Peyer's patch (tissue), 4 donors: ENCODE measurements around the gene GGT1. TPM values are rescaled to one million over a fixed set of nuclear protein-coding genes. Genes with fewer than 3 reads are reported as not detected.

Source experiments
- DNase-seq, 3 donors: peaks; one replicate each; pipeline ENCODE4 v3.0.0-alpha.2; 2017 to 2019
- H3K27ac ChIP-seq, 4 donors: fragments of 200-600 bp; sonication (generic); one replicate each; pipeline ENCODE4 v1.5.1; 2016 to 2019
- H3K27me3 ChIP-seq, 2 donors: fragments of 200-600 bp; sonication (generic); one replicate each; pipeline ENCODE4 v1.5.1; 2019
- H3K36me3 ChIP-seq, 3 donors: fragments of 200-600 bp; sonication (generic); one replicate each; pipeline ENCODE4 v1.5.1; 2016 to 2019
- H3K4me1 ChIP-seq, 4 donors: fragments of 200-600 bp; sonication (generic); one replicate each; pipeline ENCODE4 v1.5.1; 2016 to 2019
- H3K4me3 ChIP-seq, 4 donors: fragments of 200-600 bp; sonication (generic); 1 replicate in 3 of 4; 2 replicates in 1 of 4; pipeline ENCODE4 v1.5.1; 2016 to 2019; ENCODE audit warnings: mild to moderate bottlenecking in 1 of 4
- H3K9me3 ChIP-seq, 4 donors: fragments of 200-600 bp; sonication (generic); one replicate each; pipeline ENCODE4 v1.5.1; 2016 to 2019; ENCODE audit warnings: mild to moderate bottlenecking in 1 of 4
- POLR2A ChIP-seq, 2 donors: fragments of 450-650 bp; IDR thresholded peaks; one replicate each; pipeline ENCODE4 v1.5.1; 2017; ENCODE audit warnings: antibody characterized with exemption in 2 of 2, mild to moderate bottlenecking in 2 of 2, moderate library complexity in 2 of 2
- total RNA-seq, 4 donors: library from RNA; depleted of rRNA; stranded (reverse); fragments of >200 nt; gene quantifications; one replicate each; pipeline ENCODE4 v1.1.0, GENCODE V29; 2016
- TF ChIP-seq, protein P1 (sequence below), 6 experiments: fragments of 450-650 bp in 4 of 6; fragments of 200-600 bp in 2 of 6; sonication (generic) in 1 of 6; IDR thresholded peaks; one replicate each; pipeline ENCODE4 v1.5.1; 2017 to 2019; ENCODE audit warnings: antibody characterized with exemption in 6 of 6, mild to moderate bottlenecking in 3 of 6, moderate library complexity in 1 of 6

GGT1 gene
- total RNA-seq, 4 donors from 2014 or later: 63.5 to 370 (median 238) TPM

DNA sequence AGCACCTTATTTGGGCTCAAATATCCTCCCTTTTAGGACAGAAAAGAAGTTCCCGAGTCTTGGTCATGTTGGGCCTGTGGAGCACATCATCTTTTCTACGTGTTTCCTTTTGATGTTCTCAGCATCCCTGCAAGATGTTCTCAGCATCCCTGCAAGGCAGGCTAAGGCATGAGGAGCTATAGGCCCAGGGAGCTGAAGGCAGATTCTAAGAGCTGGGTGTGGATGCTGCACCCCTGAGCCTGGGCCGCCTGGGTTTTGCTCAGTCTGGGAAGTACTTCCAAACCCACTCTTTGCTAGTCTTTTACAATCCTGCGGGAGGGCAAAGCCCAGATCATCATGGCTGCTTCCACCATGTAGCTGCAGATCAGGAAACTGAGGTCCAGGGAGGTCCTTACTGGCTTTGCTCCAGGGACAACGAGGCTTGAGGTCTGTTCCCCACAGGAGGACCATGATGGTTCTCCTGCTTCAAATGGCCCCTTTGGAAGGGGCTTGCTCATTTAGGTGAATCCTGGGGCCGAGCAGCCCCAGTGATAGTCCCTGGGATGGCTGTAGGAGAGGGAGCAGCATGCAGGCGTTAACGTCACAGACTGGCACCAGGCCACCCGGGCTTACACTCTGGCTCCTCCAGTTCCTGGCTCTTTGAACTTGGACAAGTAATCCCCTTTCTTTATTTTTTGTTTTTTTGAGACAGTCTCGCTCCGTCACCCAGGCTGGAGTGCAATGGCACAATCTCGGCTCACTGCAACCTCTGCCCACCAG, 20.8 kb upstream of the GGT1 start:
- H3K27me3 ChIP-seq: no peaks in the 10 kb centered on the region
- DNase-seq: no peak
- H3K4me1 ChIP-seq: peaks cover 0 to 32% (median 0%) of the 10 kb centered on the region in 4 donors
- TF ChIP-seq POLR2A (IDR thresholded peaks at IDR 0.05): no peak
- TF ChIP-seq, protein P1, sequence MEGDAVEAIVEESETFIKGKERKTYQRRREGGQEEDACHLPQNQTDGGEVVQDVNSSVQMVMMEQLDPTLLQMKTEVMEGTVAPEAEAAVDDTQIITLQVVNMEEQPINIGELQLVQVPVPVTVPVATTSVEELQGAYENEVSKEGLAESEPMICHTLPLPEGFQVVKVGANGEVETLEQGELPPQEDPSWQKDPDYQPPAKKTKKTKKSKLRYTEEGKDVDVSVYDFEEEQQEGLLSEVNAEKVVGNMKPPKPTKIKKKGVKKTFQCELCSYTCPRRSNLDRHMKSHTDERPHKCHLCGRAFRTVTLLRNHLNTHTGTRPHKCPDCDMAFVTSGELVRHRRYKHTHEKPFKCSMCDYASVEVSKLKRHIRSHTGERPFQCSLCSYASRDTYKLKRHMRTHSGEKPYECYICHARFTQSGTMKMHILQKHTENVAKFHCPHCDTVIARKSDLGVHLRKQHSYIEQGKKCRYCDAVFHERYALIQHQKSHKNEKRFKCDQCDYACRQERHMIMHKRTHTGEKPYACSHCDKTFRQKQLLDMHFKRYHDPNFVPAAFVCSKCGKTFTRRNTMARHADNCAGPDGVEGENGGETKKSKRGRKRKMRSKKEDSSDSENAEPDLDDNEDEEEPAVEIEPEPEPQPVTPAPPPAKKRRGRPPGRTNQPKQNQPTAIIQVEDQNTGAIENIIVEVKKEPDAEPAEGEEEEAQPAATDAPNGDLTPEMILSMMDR (IDR thresholded peaks at IDR 0.05): no peak
- H3K4me3 ChIP-seq: no peak overlapping the region
- H3K9me3 ChIP-seq: no peaks in the 10 kb centered on the region
- no peak overlapping the region for H3K27ac ChIP-seq
- peaks cover 0 to 10% (median 0%) of the 10 kb centered on the region in 3 donors for H3K36me3 ChIP-seq

DNA sequence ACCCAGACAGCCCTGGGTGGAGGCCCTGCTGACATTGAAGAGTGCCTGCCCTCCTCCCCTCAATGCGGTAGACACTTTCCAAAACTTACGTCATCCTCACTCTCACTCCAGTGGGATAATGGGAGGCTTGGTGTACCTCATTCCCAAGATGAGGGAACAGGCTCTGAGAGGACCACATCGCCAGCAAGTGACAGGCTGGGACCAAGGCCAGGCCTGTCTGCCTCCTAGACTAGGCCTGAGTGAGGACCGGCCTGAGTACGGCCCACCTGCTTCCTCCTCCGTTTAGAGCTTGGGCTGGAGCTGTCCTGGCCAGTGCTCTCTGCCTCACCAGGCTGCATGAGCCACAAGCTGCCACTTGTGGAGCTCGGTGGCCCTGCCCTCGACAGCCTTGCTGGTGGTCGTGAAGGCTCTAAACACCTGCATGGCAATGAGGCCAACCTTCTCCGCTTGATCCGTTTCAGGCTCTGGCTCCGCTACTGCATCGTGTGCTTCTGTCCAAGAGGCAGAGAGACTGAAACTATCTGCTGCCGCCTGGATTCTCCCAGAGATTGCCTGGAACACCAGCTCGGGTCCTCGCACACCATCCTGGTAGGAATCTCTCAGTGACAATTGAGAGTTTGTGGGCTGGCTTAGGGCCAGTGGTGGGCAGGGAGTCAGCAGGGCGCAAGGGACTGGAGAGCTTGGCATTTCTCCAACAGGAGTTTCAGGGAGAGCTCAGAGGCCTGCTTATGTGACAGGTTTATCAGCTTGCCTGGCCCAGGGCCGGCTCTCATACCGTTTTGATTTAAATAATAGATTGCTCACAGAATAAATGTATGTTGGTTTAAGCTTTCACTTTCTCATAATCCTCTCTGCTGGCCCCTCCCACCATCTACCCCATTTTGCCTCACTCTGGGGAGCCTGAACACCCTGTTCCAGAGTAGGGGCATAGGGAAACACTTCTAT, 19.5 kb upstream of the GGT1 start:
- H3K36me3 ChIP-seq: peaks cover 0 to 23% (median 0%) of the 10 kb centered on the region in 3 donors
- H3K4me3 ChIP-seq: no peak overlapping the region
- DNase-seq: no peak
- H3K27ac ChIP-seq: peak overlapping the region in 2 of 4 donors; percentile 45 to 68
- no peaks in the 10 kb centered on the region for H3K27me3 ChIP-seq
- H3K9me3 ChIP-seq: no peaks in the 10 kb centered on the region
- TF ChIP-seq POLR2A (IDR thresholded peaks at IDR 0.05): no peak
- TF ChIP-seq, protein P1 (IDR thresholded peaks at IDR 0.05): no peak
- H3K4me1 ChIP-seq: peaks cover 0 to 22% (median 0%) of the 10 kb centered on the region in 4 donors

DNA sequence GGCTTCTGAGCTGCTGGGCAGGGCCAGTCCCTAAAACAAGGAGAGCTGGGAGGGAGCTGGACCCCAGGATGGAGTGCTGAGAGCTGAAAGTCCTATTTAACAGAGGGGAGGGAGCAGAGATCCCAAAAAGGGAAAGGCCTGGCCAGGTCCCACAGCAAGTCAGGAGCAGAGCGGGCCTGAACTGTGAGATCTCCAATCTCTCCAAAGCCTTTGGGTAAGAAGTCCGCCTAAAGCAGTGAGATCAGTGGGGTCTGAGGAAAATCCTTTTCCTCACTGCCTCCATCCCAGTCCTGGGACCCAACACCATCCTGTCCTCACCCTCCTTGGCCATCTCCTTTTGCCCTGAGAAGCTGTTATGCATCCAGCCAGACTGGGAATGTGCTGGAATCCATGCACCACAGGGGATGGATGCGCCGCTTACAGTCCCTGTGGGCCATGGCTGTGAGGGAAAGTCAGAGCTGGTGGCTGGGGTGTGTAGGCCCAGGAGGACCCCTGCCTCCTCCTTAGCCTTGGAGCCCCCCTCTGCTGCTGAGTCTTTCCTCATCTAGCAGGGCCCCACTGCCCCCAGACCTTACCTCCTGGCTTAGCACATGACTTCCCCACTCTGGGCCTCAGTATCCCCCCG, 18.7 kb upstream of the GGT1 start:
- Histone ChIP-seq H3K4me1 (peaks cover 0 to 16% (median 0%) of the 10 kb centered on the region in 4 donors), H3K9me3 (no peaks in the 10 kb centered on the region), H3K4me3 (no peak overlapping the region), H3K36me3 (peaks cover 0 to 28% (median 0%) of the 10 kb centered on the region in 3 donors), H3K27ac (peak overlapping the region in 2 of 4 donors; percentile 45 to 68), H3K27me3 (no peaks in the 10 kb centered on the region)
- TF ChIP-seq POLR2A (IDR thresholded peaks at IDR 0.05): no peak
- TF ChIP-seq, protein P1 (IDR thresholded peaks at IDR 0.05): no peak
- no peak for DNase-seq

DNA sequence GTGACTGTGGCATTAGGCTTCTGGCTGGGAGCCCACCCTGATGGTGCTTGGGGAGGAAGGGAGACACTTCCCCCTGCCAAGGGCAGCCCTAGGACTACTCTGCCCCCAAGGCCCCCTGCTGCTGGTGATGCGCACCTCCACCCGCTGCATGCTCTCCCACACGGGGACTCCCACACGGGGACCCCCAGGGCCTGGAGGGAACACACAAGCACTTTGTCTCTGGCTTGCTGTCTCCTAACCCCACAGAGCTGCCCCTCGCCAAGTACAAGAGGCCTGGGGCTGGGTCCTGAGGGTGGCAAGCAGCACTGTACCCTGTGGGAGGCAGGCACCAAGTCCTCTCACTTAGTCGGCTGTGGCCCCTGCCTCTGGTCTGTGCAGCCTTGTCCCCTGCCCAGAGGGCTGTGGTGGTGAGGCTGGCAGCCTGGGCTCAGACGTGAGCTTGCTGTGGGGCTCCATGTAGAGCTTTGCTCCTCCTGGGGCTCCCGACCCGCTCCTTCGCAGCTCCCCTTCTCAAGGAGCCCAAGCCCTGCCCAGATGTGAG, 18.1 kb upstream of the GGT1 start:
- no peak overlapping the region for H3K27ac ChIP-seq
- H3K36me3 ChIP-seq: peaks cover 0 to 33% (median 0%) of the 10 kb centered on the region in 3 donors
- no peak for DNase-seq
- no peaks in the 10 kb centered on the region for H3K9me3 ChIP-seq
- no peaks in the 10 kb centered on the region for H3K27me3 ChIP-seq
- peaks cover 0 to 15% (median 0%) of the 10 kb centered on the region in 4 donors for H3K4me1 ChIP-seq
- TF ChIP-seq POLR2A (IDR thresholded peaks at IDR 0.05): no peak
- TF ChIP-seq, protein P1 (IDR thresholded peaks at IDR 0.05): no peak
- no peak overlapping the region for H3K4me3 ChIP-seq

DNA sequence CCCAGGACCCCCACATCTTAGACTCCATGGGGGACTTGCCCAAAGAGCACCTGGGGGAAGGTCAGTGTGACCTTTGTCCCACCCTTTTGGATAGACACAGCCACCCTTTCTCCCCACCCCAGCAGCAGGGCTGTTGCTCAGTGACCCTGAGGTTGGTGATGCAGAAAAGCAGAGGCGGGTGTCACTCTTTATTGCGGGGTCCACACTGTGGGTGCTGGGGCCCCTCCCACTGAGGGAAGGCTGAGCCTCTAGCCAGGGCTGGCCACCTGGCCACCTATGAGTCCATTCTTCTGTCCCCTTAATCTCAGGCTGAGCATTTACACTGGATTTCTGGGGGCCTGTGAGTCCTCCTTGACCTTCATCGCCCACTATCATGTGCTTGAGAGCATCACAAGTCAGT, 17.5 kb upstream of the GGT1 start:
- TF ChIP-seq, protein P1 (IDR thresholded peaks at IDR 0.05): no peak
- no peak for TF ChIP-seq POLR2A (IDR thresholded peaks at IDR 0.05)
- no peak for DNase-seq
- Histone ChIP-seq H3K27ac (no peak overlapping the region), H3K27me3 (no peaks in the 10 kb centered on the region), H3K36me3 (peaks cover 0 to 33% (median 0%) of the 10 kb centered on the region in 3 donors), H3K9me3 (no peaks in the 10 kb centered on the region), H3K4me3 (no peak overlapping the region), H3K4me1 (peaks cover 0 to 15% (median 0%) of the 10 kb centered on the region in 4 donors)
